Endodermal cell (in vitro differentiated cells): ENCODE results near the gene FAM156B. TPM values are rescaled to one million over a fixed set of nuclear protein-coding genes. Genes with fewer than 3 reads are reported as not detected.
"Not testable (repeated sequence)": the region's sequence is repeated elsewhere in the genome, so short reads cannot be mapped to it uniquely, and the experiment has no call there.

Experiments
- DNase-seq: peaks from one replicate; pipeline ENCODE4 v3.0.0-alpha.2; 2017
- H3K27ac ChIP-seq: 2 replicates; pipeline ENCODE4 v1.5.1; 2013; ENCODE audit warnings: mild to moderate bottlenecking, low read depth, low read length, moderate library complexity
- H3K27me3 ChIP-seq: 2 replicates; pipeline ENCODE4 v1.6.1; 2013; ENCODE audit warnings: mild to moderate bottlenecking, low read length, moderate library complexity; ENCODE audit not compliant: insufficient read depth, control insufficient read depth, poor library complexity, severe bottlenecking
- H3K36me3 ChIP-seq: 2 replicates; pipeline ENCODE4 v1.7.0; 2013; ENCODE audit warnings: mild to moderate bottlenecking, low read length, moderate library complexity; ENCODE audit not compliant: control insufficient read depth, insufficient read depth
- H3K4me1 ChIP-seq: one replicate; pipeline ENCODE4 v1.7.0; 2013; ENCODE audit warnings: low read length; ENCODE audit not compliant: control insufficient read depth, insufficient read depth
- H3K4me3 ChIP-seq: 2 replicates; pipeline ENCODE4 v1.5.1; 2013; ENCODE audit warnings: mild to moderate bottlenecking, low read length, moderate library complexity
- H3K9ac ChIP-seq: 2 replicates; pipeline ENCODE4 v1.6.1; 2013; ENCODE audit warnings: mild to moderate bottlenecking, low read length, moderate library complexity; ENCODE audit not compliant: poor library complexity, severe bottlenecking; ENCODE audit errors: extremely low read depth
- H3K9me3 ChIP-seq: 2 replicates; pipeline ENCODE4 v1.6.1; 2013; ENCODE audit warnings: mild to moderate bottlenecking, low read length, moderate library complexity; ENCODE audit not compliant: control insufficient read depth
- H3K27ac Mint-ChIP-seq: 2 replicates; pipeline ENCODE4 v1.8.0; 2020; ENCODE audit warnings: mixed read lengths
- H3K27me3 Mint-ChIP-seq: 2 replicates; pipeline ENCODE4 v1.8.0; 2021; ENCODE audit warnings: mild to moderate bottlenecking, mixed read lengths; ENCODE audit not compliant: insufficient read depth
- H3K36me3 Mint-ChIP-seq: 2 replicates; pipeline ENCODE4 v1.8.0; 2020; ENCODE audit warnings: low read depth, mixed read lengths
- H3K4me1 Mint-ChIP-seq: 2 replicates; pipeline ENCODE4 v1.8.0; 2020; ENCODE audit warnings: mixed read lengths
- H3K4me3 Mint-ChIP-seq: 2 replicates; pipeline ENCODE4 v1.8.0; 2020; ENCODE audit warnings: mild to moderate bottlenecking, moderate library complexity, mixed read lengths
- H3K9me3 Mint-ChIP-seq: 2 replicates; pipeline ENCODE4 v1.8.0; 2020; ENCODE audit warnings: mild to moderate bottlenecking, mixed read lengths
- WGBS, 2 experiments: methylation state at CpG; one replicate each; pipeline versions ENCODE4 v1.1.5 to v1.1.7; 2013; ENCODE audit warnings: missing lambda C conversion rate in 2 of 2, mixed read lengths in 1 of 2; ENCODE audit not compliant: insufficient coverage in 1 of 2, insufficient read length in 1 of 2; 5-methylcytosine and 5-hydroxymethylcytosine counted together
- total RNA-seq, 2 donors: library from RNA; stranded (reverse); fragmentation: NEBNext Ultra II Directional in 1 of 2; extraction: Animal tissue kit (Norgen Biotek cat#: 25700) in 1 of 2; gene quantifications; 2 replicates in 1 of 2; 3 replicates in 1 of 2; pipeline ENCODE4 v1.2.1, GENCODE V29; 2021
- TF ChIP-seq, protein P1 (sequence below): fragments of 200-600 bp; sonication (generic); conservative IDR thresholded peaks from 2 replicates; pipeline ENCODE4 v1.5.0; 2021; ENCODE audit warnings: antibody characterized with exemption, mild to moderate bottlenecking

The FAM156B gene
- total RNA-seq, 2 donors from 2014 or later, result 10.9 to 12.8 TPM

DNA sequence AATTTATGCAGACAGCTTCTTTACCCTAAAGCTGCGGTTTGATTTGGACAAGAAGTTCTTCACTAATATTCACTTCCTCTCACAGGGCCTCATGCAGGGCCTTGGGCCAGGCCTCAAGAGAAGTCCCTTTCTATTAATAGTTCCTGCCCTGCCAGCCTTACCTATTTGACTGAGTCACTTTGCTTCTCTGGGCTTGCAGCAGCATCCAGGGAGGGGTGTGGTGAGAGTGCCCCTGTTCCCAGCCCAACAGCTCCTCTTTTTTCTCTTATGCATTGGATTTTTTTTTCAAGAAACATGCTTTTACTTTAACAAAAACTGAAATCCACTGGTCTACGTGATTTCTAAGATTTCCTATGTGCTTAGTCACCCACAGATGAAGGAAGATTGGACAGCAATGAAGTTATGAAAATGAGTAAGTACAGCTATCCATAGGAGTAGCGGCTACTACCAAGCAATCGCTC is 26.7 kb downstream of the FAM156B start:
- no peak overlapping the region for H3K27ac ChIP-seq

DNA sequence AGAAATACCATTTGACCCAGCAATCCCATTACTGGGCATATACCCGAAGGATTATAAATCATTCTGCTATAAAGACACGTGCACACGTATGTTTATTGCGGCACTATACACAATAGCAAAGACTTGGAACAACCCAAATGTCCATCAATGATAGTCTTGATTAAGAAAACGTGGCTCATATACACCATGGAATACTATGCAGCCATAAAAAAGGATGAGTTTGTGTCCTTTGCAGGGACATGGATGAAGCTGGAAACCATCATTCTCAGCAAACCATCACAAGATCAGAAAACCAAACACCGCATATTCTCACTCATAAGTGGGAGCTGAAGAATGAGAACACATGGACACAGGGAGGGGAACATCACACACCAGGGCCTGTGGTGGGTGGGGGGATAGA is 33.1 kb downstream of the FAM156B start:
- WGBS, 2 experiments, result 93% methylated on average over 5 of the region's 6 CpGs; no CpG with 5 or more reads in 1 of the 2 experiments
- not testable (repeated sequence) for H3K27me3 Mint-ChIP-seq, H3K9me3 ChIP-seq, DNase-seq, H3K36me3 Mint-ChIP-seq, H3K27ac ChIP-seq, H3K36me3 ChIP-seq, H3K9ac ChIP-seq, H3K4me3 ChIP-seq, H3K27ac Mint-ChIP-seq, H3K4me1 Mint-ChIP-seq, H3K4me1 ChIP-seq, H3K4me3 Mint-ChIP-seq, H3K27me3 ChIP-seq
- peaks cover 65% of the 10 kb centered on the region for H3K9me3 Mint-ChIP-seq

More for the DNA sequence above, 26.7 kb downstream of the FAM156B start:
- Mint-ChIP-seq H3K4me1 (no peaks in the 10 kb centered on the region), H3K36me3 (no peaks in the 10 kb centered on the region), H3K27me3 (no peaks in the 10 kb centered on the region), H3K27ac (no peak overlapping the region), H3K9me3 (peaks cover 46% of the 10 kb centered on the region), H3K4me3 (no peak overlapping the region)
- no peaks in the 10 kb centered on the region for H3K9me3 ChIP-seq
- no peaks in the 10 kb centered on the region for H3K4me1 ChIP-seq
- 95% methylated on average over 4 of the region's 4 CpGs; no CpG with 5 or more reads in 1 of the 2 experiments for WGBS, 2 experiments
- peak; percentile 33 for DNase-seq
- no peaks in the 10 kb centered on the region for H3K36me3 ChIP-seq
- TF ChIP-seq, protein P1, sequence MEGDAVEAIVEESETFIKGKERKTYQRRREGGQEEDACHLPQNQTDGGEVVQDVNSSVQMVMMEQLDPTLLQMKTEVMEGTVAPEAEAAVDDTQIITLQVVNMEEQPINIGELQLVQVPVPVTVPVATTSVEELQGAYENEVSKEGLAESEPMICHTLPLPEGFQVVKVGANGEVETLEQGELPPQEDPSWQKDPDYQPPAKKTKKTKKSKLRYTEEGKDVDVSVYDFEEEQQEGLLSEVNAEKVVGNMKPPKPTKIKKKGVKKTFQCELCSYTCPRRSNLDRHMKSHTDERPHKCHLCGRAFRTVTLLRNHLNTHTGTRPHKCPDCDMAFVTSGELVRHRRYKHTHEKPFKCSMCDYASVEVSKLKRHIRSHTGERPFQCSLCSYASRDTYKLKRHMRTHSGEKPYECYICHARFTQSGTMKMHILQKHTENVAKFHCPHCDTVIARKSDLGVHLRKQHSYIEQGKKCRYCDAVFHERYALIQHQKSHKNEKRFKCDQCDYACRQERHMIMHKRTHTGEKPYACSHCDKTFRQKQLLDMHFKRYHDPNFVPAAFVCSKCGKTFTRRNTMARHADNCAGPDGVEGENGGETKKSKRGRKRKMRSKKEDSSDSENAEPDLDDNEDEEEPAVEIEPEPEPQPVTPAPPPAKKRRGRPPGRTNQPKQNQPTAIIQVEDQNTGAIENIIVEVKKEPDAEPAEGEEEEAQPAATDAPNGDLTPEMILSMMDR, result no peak
- no peaks in the 10 kb centered on the region for H3K27me3 ChIP-seq
- H3K4me3 ChIP-seq, result no peak overlapping the region
- no peak overlapping the region for H3K9ac ChIP-seq

DNA sequence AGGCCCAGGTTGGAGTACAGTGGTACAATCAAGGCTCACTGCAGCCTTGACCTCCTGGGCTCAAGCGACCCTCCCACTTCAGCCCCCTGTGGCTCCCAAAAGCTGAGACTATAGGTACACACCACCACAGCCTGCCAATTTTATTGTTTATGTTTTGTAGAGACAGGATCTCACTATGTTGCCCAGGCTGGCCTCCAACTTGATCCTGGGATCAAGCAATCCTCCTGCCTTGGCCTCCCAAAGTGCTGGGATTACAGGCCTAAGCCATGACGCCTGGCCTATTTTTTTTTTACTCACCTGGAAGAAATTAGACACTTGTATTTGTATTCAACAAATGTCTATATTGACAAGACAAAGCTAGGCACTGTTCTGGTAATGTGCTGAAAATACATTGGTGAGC is 36.1 kb downstream of the FAM156B start:
- Histone ChIP-seq H3K4me3 (no peak overlapping the region), H3K9me3 (no peaks in the 10 kb centered on the region), H3K27ac (no peak overlapping the region), H3K36me3 (no peaks in the 10 kb centered on the region), H3K27me3 (no peaks in the 10 kb centered on the region), H3K9ac (no peak overlapping the region), H3K4me1 (no peaks in the 10 kb centered on the region)
- Mint-ChIP-seq H3K4me3 (no peak overlapping the region), H3K9me3 (peaks cover 55% of the 10 kb centered on the region), H3K27me3 (no peaks in the 10 kb centered on the region), H3K27ac (no peak overlapping the region), H3K36me3 (no peaks in the 10 kb centered on the region), H3K4me1 (no peaks in the 10 kb centered on the region)
- 100% methylated on average over 1 of the region's 2 CpGs; no CpG with 5 or more reads in 1 of the 2 experiments for WGBS, 2 experiments
- DNase-seq, result peak; percentile 12
- TF ChIP-seq, protein P1, result no peak
